ENCODE data around the gene LDAF1.

- no peak for TF ChIP-seq CTCF (IDR thresholded peaks at IDR 0.05; ENCODE audit: low read depth, low read length, missing input control)
- TF ChIP-seq GABPA (IDR thresholded peaks at IDR 0.05 in 1 of 2, conservative IDR thresholded peaks at IDR 0.05 in 1 of 2) = no peak
- TF ChIP-seq TAF1 (conservative IDR thresholded peaks at IDR 0.05) = no peak
Observed at GRCh38 chr16:21169249-21169981, 10.9 kb downstream of the LDAF1 start.

Data from liver (tissue), 3 donors.